ENCODE results near the gene C10orf120. TPM values are rescaled to one million over a fixed set of nuclear protein-coding genes. Genes with fewer than 3 reads are reported as not detected.

C10orf120 gene
- total RNA-seq, 1 donor from 2014 or later = not detected

GRCh38 chr10:122673269-122673668 is 26.4 kb downstream of the C10orf120 start:
- Histone ChIP-seq H3K27me3 (ENCODE audit: control insufficient read depth, insufficient read depth, low read length) (no peaks in the 10 kb centered on the region), H3K4me3 (ENCODE audit: low read depth, low read length) (no peak overlapping the region), H3K36me3 (ENCODE audit: control insufficient read depth, insufficient read depth, low read length) (no peaks in the 10 kb centered on the region)
- no peak for TF ChIP-seq CTCF (IDR thresholded peaks at IDR 0.05; ENCODE audit: insufficient read depth, low read length, poor library complexity, severe bottlenecking)
- no peak for DNase-seq (ENCODE audit: low read depth)

GRCh38 chr10:122672655-122673054 is 27.0 kb downstream of the C10orf120 start:
- DNase-seq (ENCODE audit: low read depth) = no peak
- Histone ChIP-seq H3K36me3 (ENCODE audit: control insufficient read depth, insufficient read depth, low read length) (no peaks in the 10 kb centered on the region), H3K27me3 (ENCODE audit: control insufficient read depth, insufficient read depth, low read length) (no peaks in the 10 kb centered on the region), H3K4me3 (ENCODE audit: low read depth, low read length) (no peak overlapping the region)
- no peak for TF ChIP-seq CTCF (IDR thresholded peaks at IDR 0.05; ENCODE audit: insufficient read depth, low read length, poor library complexity, severe bottlenecking)

GRCh38 chr10:122671355-122671754 is 28.3 kb downstream of the C10orf120 start:
- Histone ChIP-seq H3K27me3 (ENCODE audit: control insufficient read depth, insufficient read depth, low read length) (no peaks in the 10 kb centered on the region), H3K4me3 (ENCODE audit: low read depth, low read length) (no peak overlapping the region), H3K36me3 (ENCODE audit: control insufficient read depth, insufficient read depth, low read length) (no peaks in the 10 kb centered on the region)
- no peak for TF ChIP-seq CTCF (IDR thresholded peaks at IDR 0.05; ENCODE audit: insufficient read depth, low read length, poor library complexity, severe bottlenecking)
- DNase-seq (ENCODE audit: low read depth) = no peak

- no peak for TF ChIP-seq CTCF (IDR thresholded peaks at IDR 0.05; ENCODE audit: insufficient read depth, low read length, poor library complexity, severe bottlenecking)
- Histone ChIP-seq H3K27me3 (ENCODE audit: control insufficient read depth, insufficient read depth, low read length) (no peaks in the 10 kb centered on the region), H3K4me3 (ENCODE audit: low read depth, low read length) (no peak overlapping the region), H3K36me3 (ENCODE audit: control insufficient read depth, insufficient read depth, low read length) (no peaks in the 10 kb centered on the region)
- no peak for DNase-seq (ENCODE audit: low read depth)
Measured at GRCh38 chr10:122669842-122670241, 29.8 kb downstream of the C10orf120 start.

GRCh38 chr10:122669045-122669444 is 30.6 kb downstream of the C10orf120 start:
- Histone ChIP-seq H3K36me3 (ENCODE audit: control insufficient read depth, insufficient read depth, low read length) (no peaks in the 10 kb centered on the region), H3K27me3 (ENCODE audit: control insufficient read depth, insufficient read depth, low read length) (no peaks in the 10 kb centered on the region), H3K4me3 (ENCODE audit: low read depth, low read length) (no peak overlapping the region)
- no peak for TF ChIP-seq CTCF (IDR thresholded peaks at IDR 0.05; ENCODE audit: insufficient read depth, low read length, poor library complexity, severe bottlenecking)
- no peak for DNase-seq (ENCODE audit: low read depth)

GRCh38 chr10:122665946-122666345 is 33.7 kb downstream of the C10orf120 start:
- Histone ChIP-seq H3K36me3 (ENCODE audit: control insufficient read depth, insufficient read depth, low read length) (no peaks in the 10 kb centered on the region), H3K27me3 (ENCODE audit: control insufficient read depth, insufficient read depth, low read length) (no peaks in the 10 kb centered on the region), H3K4me3 (ENCODE audit: low read depth, low read length) (no peak overlapping the region)
- DNase-seq (ENCODE audit: low read depth) = no peak
- TF ChIP-seq CTCF (IDR thresholded peaks at IDR 0.05; ENCODE audit: insufficient read depth, low read length, poor library complexity, severe bottlenecking) = no peak
